SU-DHL-6 (cell line): ENCODE data around the gene RNF144B.
A peak's percentile ranks its signal among the peaks of the same experiment; 100 is the strongest.

Experiments used
- H2AFZ ChIP-seq: fragments of 200-600 bp; sonication (generic); 2 replicates; pipeline ENCODE4 v1.6.1; 2014; ENCODE audit warnings: low read depth, mild to moderate bottlenecking, moderate library complexity, mixed read lengths, antibody characterized with exemption, low read length; ENCODE audit not compliant: severe bottlenecking
- H3F3A ChIP-seq: fragments of 200-600 bp; shearing (Covaris generic); 2 replicates; pipeline ENCODE4 v1.6.0; 2016; ENCODE audit warnings: antibody characterized with exemption, mild to moderate bottlenecking; ENCODE audit not compliant: insufficient read depth
- H3K27ac ChIP-seq: fragments of 200-600 bp; sonication (generic); 2 replicates; pipeline ENCODE4 v1.5.1; 2016; ENCODE audit warnings: low read depth, mild to moderate bottlenecking, low read length, moderate library complexity, mixed read lengths
- H3K27me3 ChIP-seq: fragments of 200-600 bp; sonication (generic), shearing (Covaris generic); 2 replicates; pipeline ENCODE4 v1.6.0; 2014; ENCODE audit warnings: mild to moderate bottlenecking, low read length
- H3K36me3 ChIP-seq: fragments of 200-600 bp; sonication (generic); 2 replicates; pipeline ENCODE4 v1.6.1; 2014; ENCODE audit warnings: mild to moderate bottlenecking, low read length, mixed read lengths
- H3K4me2 ChIP-seq: fragments of 300-600, 200-600 bp; shearing (Covaris generic), sonication (generic); 2 replicates; pipeline ENCODE4 v1.6.0; 2014; ENCODE audit warnings: low read length, low read depth, mild to moderate bottlenecking; ENCODE audit not compliant: poor library complexity, severe bottlenecking
- H3K4me3 ChIP-seq: fragments of 200-600 bp; sonication (generic); 2 replicates; pipeline ENCODE4 v1.5.1; 2014; ENCODE audit warnings: antibody characterized with exemption, low read length, mild to moderate bottlenecking, mixed read lengths; ENCODE audit not compliant: insufficient read depth, poor library complexity, severe bottlenecking
- H3K79me2 ChIP-seq: fragments of 200-600 bp; sonication (generic); 2 replicates; pipeline ENCODE4 v1.6.1; 2014; ENCODE audit warnings: mild to moderate bottlenecking, low read length, moderate library complexity; ENCODE audit not compliant: insufficient read depth
- H3K9ac ChIP-seq: fragments of 200-600 bp; sonication (generic); 2 replicates; pipeline ENCODE4 v1.7.0; 2014; ENCODE audit warnings: mild to moderate bottlenecking, low read length
- H3K9me2 ChIP-seq: fragments of 200-600 bp; sonication (generic); replicated peaks from 2 replicates; pipeline ENCODE4 v1.6.1; 2014; ENCODE audit warnings: low read length; ENCODE audit not compliant: insufficient read depth
- H3K9me3 ChIP-seq: fragments of 200-600 bp; sonication (generic); 2 replicates; pipeline ENCODE4 v1.6.1; 2014; ENCODE audit warnings: low read length, mixed read lengths; ENCODE audit not compliant: insufficient read depth
- H4K20me1 ChIP-seq: fragments of 200-600 bp; sonication (generic); 2 replicates; pipeline ENCODE4 v1.6.1; 2014; ENCODE audit warnings: low read depth, mild to moderate bottlenecking, antibody characterized with exemption, low read length, moderate library complexity, mixed read lengths
- EZH2phosphoT487 ChIP-seq: fragments of 200-600 bp; sonication (generic), shearing (Covaris generic); conservative IDR thresholded peaks from 2 replicates; pipeline ENCODE4 v1.6.1; 2018; ENCODE audit warnings: mild to moderate bottlenecking, antibody characterized with exemption, low read length, moderate library complexity, mixed read lengths
- TF ChIP-seq, protein P1 (sequence below): fragments of 200-600 bp; sonication (generic); IDR thresholded peaks from one replicate; pipeline ENCODE4 v1.5.1; 2017; ENCODE audit warnings: antibody characterized with exemption, mild to moderate bottlenecking, low read length, moderate library complexity; ENCODE audit not compliant: insufficient read depth, poor library complexity, severe bottlenecking

The RNF144B gene

GRCh38 chr6:18501663-18502013, 114.5 kb downstream of the RNF144B start:
- no peaks in the 10 kb centered on the region for H3K36me3 ChIP-seq
- no peaks in the 10 kb centered on the region for H3K79me2 ChIP-seq
- no peaks in the 10 kb centered on the region for H4K20me1 ChIP-seq
- H3K4me3 ChIP-seq = no peak overlapping the region
- no peak overlapping the region for H3K27ac ChIP-seq
- H3K9me3 ChIP-seq = no peaks in the 10 kb centered on the region
- H3K27me3 ChIP-seq = no peaks in the 10 kb centered on the region
- no peaks in the 10 kb centered on the region for H3K9me2 ChIP-seq
- H3K9ac ChIP-seq = no peak overlapping the region
- no peaks in the 10 kb centered on the region for H3F3A ChIP-seq
- no peak overlapping the region for H3K4me2 ChIP-seq
- no peak for TF ChIP-seq EZH2phosphoT487
- TF ChIP-seq, protein P1, sequence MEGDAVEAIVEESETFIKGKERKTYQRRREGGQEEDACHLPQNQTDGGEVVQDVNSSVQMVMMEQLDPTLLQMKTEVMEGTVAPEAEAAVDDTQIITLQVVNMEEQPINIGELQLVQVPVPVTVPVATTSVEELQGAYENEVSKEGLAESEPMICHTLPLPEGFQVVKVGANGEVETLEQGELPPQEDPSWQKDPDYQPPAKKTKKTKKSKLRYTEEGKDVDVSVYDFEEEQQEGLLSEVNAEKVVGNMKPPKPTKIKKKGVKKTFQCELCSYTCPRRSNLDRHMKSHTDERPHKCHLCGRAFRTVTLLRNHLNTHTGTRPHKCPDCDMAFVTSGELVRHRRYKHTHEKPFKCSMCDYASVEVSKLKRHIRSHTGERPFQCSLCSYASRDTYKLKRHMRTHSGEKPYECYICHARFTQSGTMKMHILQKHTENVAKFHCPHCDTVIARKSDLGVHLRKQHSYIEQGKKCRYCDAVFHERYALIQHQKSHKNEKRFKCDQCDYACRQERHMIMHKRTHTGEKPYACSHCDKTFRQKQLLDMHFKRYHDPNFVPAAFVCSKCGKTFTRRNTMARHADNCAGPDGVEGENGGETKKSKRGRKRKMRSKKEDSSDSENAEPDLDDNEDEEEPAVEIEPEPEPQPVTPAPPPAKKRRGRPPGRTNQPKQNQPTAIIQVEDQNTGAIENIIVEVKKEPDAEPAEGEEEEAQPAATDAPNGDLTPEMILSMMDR = no peak
- H2AFZ ChIP-seq = peak overlapping the region; percentile 2

DNA sequence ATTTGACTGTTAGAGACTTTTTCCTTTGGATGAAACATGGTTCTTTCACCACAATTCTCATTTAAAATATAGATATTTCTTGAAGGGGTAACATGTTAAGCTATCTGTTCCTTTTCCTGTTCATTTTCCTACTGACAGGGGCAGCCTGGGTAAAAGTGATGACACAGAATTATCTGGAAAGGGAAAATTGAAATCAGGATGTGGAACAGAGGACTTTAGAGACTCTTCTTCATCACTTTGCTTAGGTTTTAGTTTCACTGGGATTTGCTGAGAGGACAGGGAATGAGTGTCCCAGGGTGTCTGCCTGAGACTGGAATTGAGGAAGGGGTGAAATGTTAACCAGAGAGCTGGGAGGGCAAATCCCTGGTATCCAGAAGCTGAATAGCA, 116.0 kb downstream of the RNF144B start:
- Histone ChIP-seq H3K27ac (no peak overlapping the region), H4K20me1 (no peaks in the 10 kb centered on the region), H3K9me3 (no peaks in the 10 kb centered on the region), H3K9me2 (no peaks in the 10 kb centered on the region), H3K4me3 (no peak overlapping the region), H2AFZ (peak overlapping the region; percentile 79), H3K9ac (0 out of 2 replicates have a peak overlapping the region, but pooled peaks have one; percentile 16), H3F3A (no peaks in the 10 kb centered on the region), H3K27me3 (no peaks in the 10 kb centered on the region), H3K79me2 (no peaks in the 10 kb centered on the region), H3K36me3 (no peaks in the 10 kb centered on the region), H3K4me2 (peak overlapping the region; percentile 48)
- TF ChIP-seq, protein P1 = no peak
- no peak for TF ChIP-seq EZH2phosphoT487

GRCh38 chr6:18503593-18504231, 116.6 kb downstream of the RNF144B start:
- Histone ChIP-seq H3K27me3 (no peaks in the 10 kb centered on the region), H3K4me2 (peak overlapping the region; percentile 48), H4K20me1 (no peaks in the 10 kb centered on the region), H3K79me2 (no peaks in the 10 kb centered on the region), H2AFZ (peak overlapping the region; percentile 79), H3K9me3 (no peaks in the 10 kb centered on the region), H3K36me3 (no peaks in the 10 kb centered on the region), H3K27ac (no peak overlapping the region), H3K9ac (peak overlapping the region; percentile 16; the same call in 1 of the 2 replicates), H3K4me3 (peak overlapping the region; percentile 4), H3K9me2 (no peaks in the 10 kb centered on the region), H3F3A (no peaks in the 10 kb centered on the region)
- no peak for TF ChIP-seq EZH2phosphoT487
- TF ChIP-seq, protein P1 = peak; percentile 98
